ENCODE data around the gene LY6G6F. TPM values are rescaled to one million over a fixed set of nuclear protein-coding genes. Genes with fewer than 3 reads are reported as not detected.
A peak's percentile ranks its signal among the peaks of the same experiment; 100 is the strongest.

LY6G6F gene
- total RNA-seq, 3 donors from 2014 or later: not detected

- peak within 1 kb of the TSS in 1 of 2 donors; percentile 45 for H3K27ac ChIP-seq
- no peak for TF ChIP-seq CTCF (IDR thresholded peaks at IDR 0.05)
- TF ChIP-seq POLR2AphosphoS5 (IDR thresholded peaks at IDR 0.05): no peak
- no peak for TF ChIP-seq POLR2A (IDR thresholded peaks at IDR 0.05)
- no peaks in the 10 kb centered on the region for H3K36me3 ChIP-seq
- no peak for DNase-seq (ENCODE audit: low spot score in 2 of 2)
- no peaks in the 10 kb centered on the region for H3K27me3 ChIP-seq
- peaks cover 3 to 6% of the 10 kb centered on the region in 2 donors for H3K4me1 ChIP-seq
- H3K9me3 ChIP-seq: no peaks in the 10 kb centered on the region
- intact Hi-C loops (cut with DNase I; ENCODE audit: low total_unique reads): no loop called here
- H3K4me3 ChIP-seq: no peak within 1 kb of the TSS
Observed at GRCh38 chr6:31721351-31722020, 14.8 kb downstream of the LY6G6F start, which contains the start of gene LY6G6C. TSS of gene LY6G6C (minus strand) at chr6:31721746. CDS start at chr6:31721679, 67 bp downstream.

GRCh38 chr6:31722173-31722572 is 15.5 kb downstream of the LY6G6F start:
- intact Hi-C loops (cut with DNase I; ENCODE audit: low total_unique reads): no loop called here
- Histone ChIP-seq H3K27ac (no peak overlapping the region), H3K4me3 (no peak overlapping the region), H3K4me1 (peaks cover 3 to 6% of the 10 kb centered on the region in 2 donors), H3K9me3 (no peaks in the 10 kb centered on the region), H3K36me3 (peaks cover 4% of the 10 kb centered on the region), H3K27me3 (no peaks in the 10 kb centered on the region)
- DNase-seq (ENCODE audit: low spot score in 2 of 2): no peak
- TF ChIP-seq CTCF (IDR thresholded peaks at IDR 0.05): no peak
- no peak for TF ChIP-seq POLR2AphosphoS5 (IDR thresholded peaks at IDR 0.05)
- no peak for TF ChIP-seq POLR2A (IDR thresholded peaks at IDR 0.05)

- intact Hi-C loops (cut with DNase I; ENCODE audit: low total_unique reads): no loop called here
- Histone ChIP-seq H3K27me3 (no peaks in the 10 kb centered on the region), H3K4me3 (no peak within 1 kb of the TSS), H3K4me1 (no peaks in the 10 kb centered on the region), H3K9me3 (no peaks in the 10 kb centered on the region), H3K36me3 (peaks cover 6% of the 10 kb centered on the region), H3K27ac (no peak within 1 kb of the TSS)
- no peak for DNase-seq (ENCODE audit: low spot score in 2 of 2)
- TF ChIP-seq POLR2A (IDR thresholded peaks at IDR 0.05) (no peak), POLR2AphosphoS5 (IDR thresholded peaks at IDR 0.05) (no peak), CTCF (IDR thresholded peaks at IDR 0.05) (no peak)
Observed at GRCh38 chr6:31723245-31723979, 16.7 kb downstream of the LY6G6F start, which contains the start of gene MPIG6B. TSS of gene MPIG6B (plus strand) at chr6:31723373. CDS start at chr6:31723384, 11 bp downstream.

GRCh38 chr6:31723980-31724691 is 17.5 kb downstream of the LY6G6F start:
- Histone ChIP-seq H3K9me3 (no peaks in the 10 kb centered on the region), H3K27ac (no peak overlapping the region), H3K36me3 (peaks cover 6% of the 10 kb centered on the region), H3K4me3 (no peak overlapping the region), H3K4me1 (no peaks in the 10 kb centered on the region), H3K27me3 (no peaks in the 10 kb centered on the region)
- intact Hi-C loops (cut with DNase I; ENCODE audit: low total_unique reads): no loop called here
- TF ChIP-seq POLR2A (IDR thresholded peaks at IDR 0.05) (no peak), CTCF (IDR thresholded peaks at IDR 0.05) (no peak), POLR2AphosphoS5 (IDR thresholded peaks at IDR 0.05) (no peak)
- DNase-seq (ENCODE audit: low spot score in 2 of 2): no peak

All from breast epithelium (tissue), 4 donors.